Fibroblast of peridontal ligament (primary cell): ENCODE measurements around the gene FLYWCH1.

Source experiments
- DNase-seq: peaks from one replicate; pipeline ENCODE4 v3.0.0-alpha.2; 2010; ENCODE audit errors: extremely low read depth

The FLYWCH1 gene

GRCh38 chr16:2968738-2969544, 57.2 kb downstream of the FLYWCH1 start, which contains the start of gene PAQR4:
Gene PAQR4, plus strand, starts transcription at chr16:2969348. Its CDS starts 327 bp downstream, at chr16:2969675.
- peak; percentile 65 for DNase-seq

GRCh38 chr16:2969545-2970521, 58.1 kb downstream of the FLYWCH1 start:
- peak; percentile 14 for DNase-seq

GRCh38 chr16:2970563-2970962, 58.8 kb downstream of the FLYWCH1 start:
- no peak for DNase-seq

GRCh38 chr16:2971134-2971984, 59.6 kb downstream of the FLYWCH1 start:
- no peak for DNase-seq

- DNase-seq = no peak
Measured at GRCh38 chr16:2971985-2972784, 60.5 kb downstream of the FLYWCH1 start.

GRCh38 chr16:2973093-2973492, 61.4 kb downstream of the FLYWCH1 start:
- DNase-seq = no peak

GRCh38 chr16:2973605-2974318, 62.0 kb downstream of the FLYWCH1 start:
- DNase-seq = no peak

- DNase-seq = no peak
Measured at GRCh38 chr16:2974319-2975056, 62.8 kb downstream of the FLYWCH1 start.

GRCh38 chr16:2975161-2975795, 63.5 kb downstream of the FLYWCH1 start:
- no peak for DNase-seq

GRCh38 chr16:2976201-2976600, 64.5 kb downstream of the FLYWCH1 start:
- no peak for DNase-seq

- no peak for DNase-seq
Measured at GRCh38 chr16:2976673-2977072, 64.9 kb downstream of the FLYWCH1 start.

- DNase-seq = no peak
Measured at GRCh38 chr16:2977440-2977839, 65.7 kb downstream of the FLYWCH1 start.

GRCh38 chr16:2979669-2980226, 68.0 kb downstream of the FLYWCH1 start:
- DNase-seq = no peak

- peak; percentile 75 for DNase-seq
Measured at GRCh38 chr16:2980227-2981176, 68.8 kb downstream of the FLYWCH1 start, which contains the start of gene PKMYT1. Gene PKMYT1, minus strand, starts transcription at chr16:2980446. Its CDS starts 789 bp downstream, at chr16:2979657.

- DNase-seq = no peak
Measured at GRCh38 chr16:2981177-2981898, 69.6 kb downstream of the FLYWCH1 start.

GRCh38 chr16:2981899-2982250, 70.1 kb downstream of the FLYWCH1 start:
- no peak for DNase-seq

- DNase-seq = no peak
Measured at GRCh38 chr16:2982402-2982801, 70.7 kb downstream of the FLYWCH1 start.
